ENCODE measurements around the gene RNPS1.
"Not testable (repeated sequence)": the region's sequence is repeated elsewhere in the genome, so short reads cannot be mapped to it uniquely, and the experiment has no call there.

The RNPS1 gene

GRCh38 chr16:2282866-2283555 lies 15.1 kb upstream of the RNPS1 start:
- DNase-seq (ENCODE audit: low read depth), result no peak

- DNase-seq (ENCODE audit: low read depth), result no peak
Observed at GRCh38 chr16:2282262-2282661, 14.3 kb upstream of the RNPS1 start.

- no peak for DNase-seq (ENCODE audit: low read depth)
Observed at GRCh38 chr16:2280981-2281542, 13.1 kb upstream of the RNPS1 start.

DNA sequence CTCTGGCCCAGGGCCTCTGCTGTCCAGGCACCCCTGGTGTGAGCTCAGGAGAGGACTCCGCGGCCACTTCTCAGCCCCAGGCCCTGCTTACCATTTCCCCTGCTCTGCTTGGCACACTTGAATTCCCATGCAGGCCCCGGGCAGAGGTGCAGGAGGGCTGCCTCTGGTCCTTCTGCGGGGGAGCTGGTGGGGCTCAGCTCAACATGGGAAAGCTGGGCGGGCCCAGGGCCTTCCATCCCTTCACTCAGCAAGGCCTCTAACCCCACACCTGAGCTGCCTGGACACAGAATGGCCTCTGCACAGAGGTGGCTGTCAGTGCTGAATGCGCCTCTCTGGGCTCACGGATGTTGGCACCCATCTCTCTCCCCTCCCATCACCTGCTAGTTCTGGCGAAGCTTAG lies 12.5 kb upstream of the RNPS1 start:
- no peak for DNase-seq (ENCODE audit: low read depth)

DNA sequence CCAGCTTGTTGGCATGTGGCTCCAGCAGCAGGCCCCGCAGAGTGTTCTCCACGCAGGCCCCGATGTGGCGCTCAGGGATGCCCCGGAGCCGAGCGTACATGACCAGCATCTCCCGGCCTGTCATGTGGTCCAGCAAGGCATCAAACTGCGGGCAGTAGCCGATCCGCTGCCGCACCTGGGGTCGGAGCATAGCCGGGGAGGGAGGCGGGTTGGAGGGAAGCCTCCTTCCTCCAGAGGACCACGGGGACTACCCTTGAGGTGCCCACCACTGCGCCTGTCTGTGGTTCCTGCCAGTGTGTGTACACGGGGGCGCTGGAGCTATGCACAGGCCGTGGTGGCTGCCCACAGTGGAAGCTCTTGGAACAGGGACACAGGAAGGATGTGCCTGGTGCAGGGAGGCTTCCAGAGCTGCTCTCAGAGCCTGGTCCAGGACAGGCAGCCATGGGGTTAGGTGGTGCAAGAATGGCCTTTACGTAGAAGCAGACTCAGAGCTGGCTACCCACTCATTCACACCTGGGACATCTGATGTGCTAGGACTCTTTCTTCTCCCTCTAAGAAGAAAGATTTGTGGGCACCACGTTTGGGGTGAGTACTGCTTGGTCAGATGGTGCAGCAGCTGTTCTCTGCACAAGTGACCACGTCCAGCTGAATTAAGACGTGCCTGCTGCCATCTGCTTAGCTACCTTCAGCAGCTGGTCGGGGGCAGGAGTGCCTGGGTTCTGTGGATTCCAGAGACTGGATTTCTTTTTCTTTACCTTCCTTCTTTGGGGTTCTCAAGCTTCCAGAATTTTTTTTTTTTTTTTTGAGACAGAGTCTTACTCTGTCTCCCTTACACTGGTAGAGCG lies 11.3 kb upstream of the RNPS1 start:
- no peak for DNase-seq (ENCODE audit: low read depth)

GRCh38 chr16:2278272-2278608 lies 10.3 kb upstream of the RNPS1 start:
- DNase-seq (ENCODE audit: low read depth), result no peak

DNA sequence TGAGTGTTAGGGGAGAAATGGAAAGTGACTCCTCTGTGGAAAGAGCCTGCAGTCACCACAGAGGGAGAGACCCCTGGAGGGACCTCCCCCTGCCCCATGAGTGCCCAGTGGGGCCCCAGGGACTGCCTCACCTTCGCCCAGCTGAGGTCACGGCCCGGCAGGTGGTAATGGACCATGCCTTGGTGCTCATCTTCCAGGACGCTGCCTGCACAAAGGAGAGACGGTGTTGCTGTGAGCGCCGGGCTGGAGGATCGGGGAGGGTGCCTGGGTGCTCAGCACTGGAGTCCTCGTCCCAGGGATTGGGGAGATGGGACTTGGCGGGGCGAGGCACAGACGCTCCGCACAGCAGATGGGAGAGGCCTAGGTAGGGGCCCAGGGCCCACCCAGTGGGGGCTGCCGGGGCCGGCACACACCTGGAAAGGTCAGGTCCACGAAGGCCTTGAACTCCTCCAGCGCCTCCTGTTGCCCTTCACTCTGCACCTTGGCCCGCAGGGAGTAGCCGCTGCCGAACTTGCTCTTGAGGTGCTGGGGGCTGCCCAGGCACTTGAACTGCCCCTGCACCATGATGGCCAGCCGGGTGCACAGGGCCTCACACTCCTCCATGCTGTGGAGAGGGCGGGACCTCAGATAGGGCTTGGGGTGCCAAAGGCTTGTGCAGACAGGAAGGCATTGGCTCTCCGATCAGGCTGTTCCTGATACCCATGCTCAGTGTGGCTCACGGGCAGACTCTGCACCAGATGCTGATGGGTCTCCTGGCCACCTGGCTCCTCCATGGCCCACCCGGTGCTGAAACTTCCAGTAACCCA lies 9.7 kb upstream of the RNPS1 start:
- DNase-seq (ENCODE audit: low read depth), result no peak

DNA sequence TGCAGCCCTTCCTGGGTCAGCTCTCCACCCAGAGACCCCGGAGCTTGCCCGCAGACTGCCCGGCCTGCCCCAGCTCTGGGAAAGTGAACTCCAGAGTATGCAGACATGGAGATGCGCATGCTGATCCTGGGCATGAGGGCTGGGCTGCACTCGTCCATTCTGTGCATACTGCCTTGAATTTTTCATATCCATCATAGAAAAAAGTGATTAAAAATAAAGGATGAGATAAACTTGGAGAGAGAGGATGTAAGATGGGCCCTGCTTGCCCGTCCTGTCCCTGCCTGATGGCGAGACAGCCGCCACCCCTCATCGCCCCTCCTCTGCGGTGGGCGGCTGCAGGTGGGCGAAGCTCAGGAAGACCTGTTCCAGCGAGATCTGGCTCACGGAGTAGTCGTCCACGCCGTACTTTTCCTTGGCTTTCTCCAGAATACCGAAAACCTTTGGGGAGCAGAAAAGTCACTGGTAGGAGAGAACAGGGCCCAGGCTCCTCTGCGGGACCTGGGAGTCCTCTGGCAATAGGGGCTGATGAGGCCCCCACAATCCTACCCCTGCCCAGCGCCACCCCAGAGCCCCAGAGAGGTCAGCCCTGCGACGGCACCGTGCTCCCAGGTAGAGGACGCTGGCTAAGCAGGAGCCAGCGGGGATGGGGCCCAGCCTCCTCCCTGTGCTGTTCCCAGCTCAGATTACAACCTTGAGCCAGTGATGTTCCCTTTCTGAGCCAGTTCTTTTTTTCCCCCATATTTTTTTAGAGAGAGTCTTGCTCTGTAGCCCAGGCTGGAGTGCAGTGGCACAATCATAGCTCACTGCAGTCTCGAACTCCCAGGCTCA lies 8.7 kb upstream of the RNPS1 start:
- no peak for DNase-seq (ENCODE audit: low read depth)

GRCh38 chr16:2275476-2276367 lies 7.8 kb upstream of the RNPS1 start:
- DNase-seq (ENCODE audit: low read depth), result no peak

GRCh38 chr16:2273931-2274330 lies 6.0 kb upstream of the RNPS1 start:
- no peak for DNase-seq (ENCODE audit: low read depth)

GRCh38 chr16:2273484-2273883 lies 5.6 kb upstream of the RNPS1 start:
- DNase-seq (ENCODE audit: low read depth), result no peak

DNA sequence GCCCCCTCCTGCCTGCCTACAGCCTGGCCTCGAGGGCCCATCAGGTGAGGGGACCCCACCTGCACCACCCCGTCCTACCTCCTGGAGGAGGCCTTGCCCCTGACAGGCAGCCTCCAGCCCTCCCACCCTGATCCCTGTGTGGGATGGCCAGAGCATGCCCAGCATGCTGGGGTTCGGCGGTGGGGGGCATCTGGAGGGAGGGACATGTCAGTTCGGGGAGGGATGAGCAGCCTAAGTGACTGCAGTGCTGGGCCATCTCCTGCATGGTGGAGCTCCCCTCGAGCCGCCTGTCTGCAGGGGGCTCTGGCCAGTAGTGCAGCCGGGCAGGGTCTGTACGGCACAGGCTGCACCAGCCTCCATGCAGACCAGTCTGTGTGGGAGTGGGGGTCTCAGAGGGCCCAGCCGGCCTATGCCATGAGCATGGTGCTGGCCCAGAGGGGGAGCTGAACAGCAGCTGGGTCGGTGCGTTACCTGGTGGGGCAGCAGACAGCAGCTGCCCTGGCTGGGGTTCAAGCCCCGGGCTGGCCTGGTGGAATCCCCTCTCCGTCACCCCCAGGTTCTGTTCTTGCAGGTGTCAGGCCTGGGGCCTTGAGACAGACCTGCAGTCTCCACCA lies 4.0 kb upstream of the RNPS1 start:
- DNase-seq (ENCODE audit: low read depth), result no peak

- no peak for DNase-seq (ENCODE audit: low read depth)
Observed at GRCh38 chr16:2270588-2271470, 2.9 kb upstream of the RNPS1 start.

DNA sequence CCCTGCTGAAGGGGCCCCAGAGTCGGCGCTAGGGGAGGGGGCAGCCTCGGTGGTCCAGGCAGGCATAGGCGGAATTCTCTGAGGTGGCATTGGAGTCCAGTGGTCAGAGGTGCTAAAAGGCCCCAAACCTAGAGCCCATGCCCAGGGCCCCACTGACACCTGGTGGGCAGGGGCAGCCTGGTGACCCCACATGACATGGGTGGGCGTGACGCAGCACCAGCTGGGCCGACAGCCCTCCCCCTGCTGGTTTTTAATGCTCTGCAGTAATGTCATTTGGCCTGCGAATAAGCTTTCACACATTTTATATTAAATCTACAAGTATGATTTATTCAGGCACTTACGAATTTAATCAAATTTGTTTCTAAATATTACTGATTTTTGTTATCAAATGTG lies 2.1 kb upstream of the RNPS1 start:
- DNase-seq (ENCODE audit: low read depth), result no peak

GRCh38 chr16:2267505-2267912 lies 417 bp downstream of the RNPS1 start:
- DNase-seq (ENCODE audit: low read depth), result not testable (repeated sequence)

DNA sequence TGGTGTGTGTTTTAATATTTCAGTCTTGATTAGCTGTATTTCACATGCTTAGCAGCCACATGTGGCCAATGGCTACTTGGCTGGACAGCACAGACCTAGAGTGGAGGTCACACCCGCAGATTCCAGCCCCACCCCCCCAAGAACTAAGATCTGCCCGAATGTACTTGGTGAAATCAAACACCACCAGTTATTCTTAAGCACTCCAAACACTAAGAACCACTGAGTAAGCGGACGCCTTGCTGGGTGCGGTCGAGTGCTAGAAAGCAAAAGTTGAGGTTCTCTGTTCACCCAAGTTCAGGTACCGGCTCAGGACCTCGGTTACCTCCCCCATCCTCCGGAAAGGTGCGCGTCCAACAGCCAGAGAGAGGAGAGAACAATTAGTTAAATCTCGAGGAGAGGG lies 1.0 kb downstream of the RNPS1 start:
- DNase-seq (ENCODE audit: low read depth), result peak; percentile 76

- not testable (repeated sequence) for DNase-seq (ENCODE audit: low read depth)
Observed at GRCh38 chr16:2263026-2263425, 4.9 kb downstream of the RNPS1 start.

DNA sequence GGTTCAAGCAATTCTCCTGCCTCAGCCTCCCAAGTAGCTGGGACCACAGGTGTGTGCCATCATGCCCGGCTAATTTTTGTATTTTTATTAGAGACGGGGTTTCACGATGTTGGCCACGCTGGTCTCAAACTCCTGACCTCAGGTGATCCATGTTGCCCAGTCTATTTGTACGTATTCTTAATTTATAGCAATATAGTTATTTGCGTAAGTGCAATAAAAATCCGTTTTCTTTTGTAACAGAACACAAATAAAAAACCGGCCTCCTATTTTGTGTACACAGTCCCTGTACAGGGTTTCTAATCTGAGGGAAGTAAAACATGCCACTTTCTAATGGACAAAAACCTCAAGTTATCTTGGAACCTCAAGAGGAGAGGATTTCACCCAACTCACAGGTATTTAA lies 7.7 kb downstream of the RNPS1 start:
- no peak for DNase-seq (ENCODE audit: low read depth)

GRCh38 chr16:2258530-2258929 lies 9.4 kb downstream of the RNPS1 start:
- not testable (repeated sequence) for DNase-seq (ENCODE audit: low read depth)
